K562 (cell line): ENCODE data around the gene NR2E1. TPM values are rescaled to one million over a fixed set of nuclear protein-coding genes. Genes with fewer than 3 reads are reported as not detected.

ENCODE experiments used
- ATAC-seq: fragments of 200-7000 bp; cut with Tn5 transposase; 3 replicates; pipeline ENCODE4 v1.9.1; 2020; ENCODE audit warnings: moderate library complexity
- BruUV-seq: library from RNA; stranded (reverse); fragments of 400-500 nt; replicated peaks from 2 replicates; lab custom pipeline; 2021; lab: Mats Ljungman, UMichigan
- CTCF ChIA-PET: fragments of 300-600 bp; formaldehyde crosslinking; extraction: SDS; loops from one replicate; lab custom pipeline; 2021; ENCODE audit warnings: low intra/inter-chr PET ratio; lab: Yijun Ruan, JAX
- POLR2A ChIA-PET: fragments of 300-600, 350-650 bp; sonication (Branson Sonifier 250); formaldehyde crosslinking; extraction: SDS; loops from one replicate; lab custom pipeline; 2021; ENCODE audit warnings: antibody characterized with exemption, inconsistent platforms; lab: Yijun Ruan, JAX
- DNase-seq, 4 experiments: peaks; one replicate each; pipeline versions ENCODE4 v3.0.0 to v3.0.0-alpha.2; 2011 to 2018; ENCODE audit warnings: low spot score in 3 of 4, mixed read lengths in 3 of 4; ENCODE audit errors: extremely low read depth in 1 of 4
- FAIRE-seq: peaks from 2 replicates; lab custom pipeline; 2011; peaks lifted over from hg19 to GRCh38; lab: Jason Lieb, UNC
- H2AFZ ChIP-seq: 2 replicates; pipeline ENCODE4 v1.6.0; 2011; ENCODE audit warnings: low read depth, low read length, control low read depth, inconsistent platforms
- H3K27ac ChIP-seq: fragments of 200-600 bp; 3 replicates; pipeline ENCODE4 v1.8.0; 2011; ENCODE audit warnings: low read depth, mild to moderate bottlenecking, control low read depth, inconsistent platforms, low read length, moderate library complexity, mixed read lengths; ENCODE audit errors: extremely low read depth
- H3K27me3 ChIP-seq, 2 experiments: fragments of 300-600 bp in 1 of 2; 2 replicates in 1 of 2; 3 replicates in 1 of 2; pipeline versions ENCODE4 v1.6.0 to v1.8.0; 2011; ENCODE audit warnings: inconsistent platforms in 2 of 2, low read length in 2 of 2, mild to moderate bottlenecking in 1 of 2, mixed read lengths in 1 of 2, moderate library complexity in 1 of 2; ENCODE audit not compliant: control insufficient read depth in 2 of 2, insufficient read depth in 2 of 2
- H3K36me3 ChIP-seq: fragments of 300-600 bp; 3 replicates; pipeline ENCODE4 v1.8.0; 2011; ENCODE audit warnings: mild to moderate bottlenecking, low read length, inconsistent platforms; ENCODE audit not compliant: control insufficient read depth, insufficient read depth
- H3K4me1 ChIP-seq, 2 experiments: fragments of 200-600 bp in 1 of 2; replicated peaks in 1 of 2; 2 replicates in 1 of 2; 3 replicates in 1 of 2; pipeline versions ENCODE4 v1.5.1 to v1.8.0; 2011; ENCODE audit warnings: inconsistent platforms in 2 of 2, low read length in 2 of 2, mild to moderate bottlenecking in 1 of 2, mixed read lengths in 1 of 2, moderate library complexity in 1 of 2; ENCODE audit not compliant: control insufficient read depth in 2 of 2, insufficient read depth in 2 of 2
- H3K4me2 ChIP-seq: 2 replicates; pipeline ENCODE4 v1.6.1; 2011; ENCODE audit warnings: low read length, control low read depth, inconsistent platforms, mixed read lengths; ENCODE audit not compliant: insufficient read depth
- H3K4me3 ChIP-seq: fragments of 200-600 bp; sonication (generic), shearing (Covaris generic); 2 replicates; pipeline ENCODE4 v1.5.1; 2016; ENCODE audit warnings: control low read depth, inconsistent platforms
- H3K79me2 ChIP-seq: fragments of 200-600 bp; 3 replicates; pipeline ENCODE4 v1.8.0; 2011; ENCODE audit warnings: low read length, inconsistent platforms; ENCODE audit not compliant: control insufficient read depth, insufficient read depth
- H3K9ac ChIP-seq, 2 experiments: 2 replicates each; pipeline versions ENCODE4 v1.6.0 to v1.6.1; 2011; ENCODE audit warnings: low read depth in 2 of 2, low read length in 2 of 2, control low read depth in 1 of 2, inconsistent platforms in 1 of 2, mild to moderate bottlenecking in 1 of 2, mixed read lengths in 1 of 2; ENCODE audit not compliant: insufficient read depth in 1 of 2
- H3K9me1 ChIP-seq: one replicate; pipeline ENCODE4 v1.6.0; 2011; ENCODE audit warnings: inconsistent platforms, mild to moderate bottlenecking, low read length, moderate library complexity; ENCODE audit not compliant: control insufficient read depth, insufficient read depth
- H3K9me3 ChIP-seq: replicated peaks from 2 replicates; pipeline ENCODE4 v1.5.1; 2011; ENCODE audit warnings: low read depth, low read length, inconsistent platforms; ENCODE audit not compliant: control insufficient read depth, insufficient read depth
- H4K20me1 ChIP-seq: replicated peaks from 2 replicates; pipeline ENCODE4 v1.6.1; 2011; ENCODE audit warnings: low read length, inconsistent platforms, mixed read lengths; ENCODE audit not compliant: control insufficient read depth, insufficient read depth
- PHF21A ChIP-seq: fragments of 450-650 bp; IDR thresholded peaks from 2 replicates; pipeline ENCODE4 v1.6.1; 2017; ENCODE audit warnings: low read depth, borderline replicate concordance
- ZBTB33 ChIP-seq: sonication (generic); formaldehyde crosslinking; IDR thresholded peaks from 2 replicates; pipeline ENCODE4 v1.8.1; 2023; ENCODE audit warnings: mild to moderate bottlenecking, missing genetic modification reagents
- WGBS: fragments of 100-300 bp; shearing (Covaris generic); methylation state at CpG from one replicate; pipeline ENCODE4 v1.1.6; 2016; ENCODE audit warnings: low coverage, mixed read lengths; ENCODE audit not compliant: insufficient coverage; ENCODE audit errors: missing lambda C conversion rate; 5-methylcytosine and 5-hydroxymethylcytosine counted together
- in situ Hi-C: fragments of 300-500 bp; cut with MboI; formaldehyde crosslinking; loops from 4 replicates; pipeline ENCODE4 v1.15.0; 2018; ENCODE audit warnings: inconsistent platforms, mixed read lengths
- intact Hi-C: fragments of 100-400 bp; cut with micrococcal nuclease; formaldehyde crosslinking; loops from 2 replicates; pipeline ENCODE4 v1.14.2; 2022
- polyA plus RNA-seq, 8 experiments: library from polyadenylated mRNA; depleted of rRNA in 4 of 8; stranded (reverse) in 5 of 8; unstranded in 3 of 8; fragments of >200 nt; fragmentation: Nextera tagmentation in 2 of 8; fragmentation: Illumina TruSeq in 1 of 8; extraction: Ambion mirVana in 2 of 8; extraction: Trizol in 1 of 8; gene quantifications; 2 replicates each; pipeline versions ENCODE4 v1.2.1 to v1.2.3, GENCODE V29; 2011 to 2014; ENCODE audit warnings: inconsistent platforms in 1 of 8, missing spikeins in 1 of 8
- total RNA-seq, 7 experiments: library from RNA; depleted of rRNA in 6 of 7; stranded (reverse); fragments of >200 nt in 6 of 7; fragmentation: Illumina TruSeq in 2 of 7; extraction: Trizol in 2 of 7; gene quantifications; 2 replicates each; pipeline versions ENCODE4 v1.2.1 to v1.2.3, GENCODE V29; 2011 to 2021; ENCODE audit warnings: low replicate concordance in 1 of 7

The NR2E1 gene
- total and polyA plus RNA-seq, 9 of the 15 experiments (the other 6 are each of a cell fraction or from before 2014, with no cell fraction given) = not detected

GRCh38 chr6:108168501-108169463, 3.0 kb downstream of the NR2E1 start:
- H3K9me3 ChIP-seq = no peaks in the 10 kb centered on the region
- BruUV-seq = no TSS peak
- H3K9ac ChIP-seq = peak overlapping the region in 1 of 2 experiments; percentile 52; a peak in 1 of 4 replicates
- H4K20me1 ChIP-seq = no peaks in the 10 kb centered on the region
- H3K9me1 ChIP-seq = no peaks in the 10 kb centered on the region
- H3K4me2 ChIP-seq = no peak overlapping the region
- intact Hi-C loops (no loop called here), in situ Hi-C loops (no loop called here)
- FAIRE-seq = no peak
- no peak for DNase-seq
- peaks cover 41 to 88% of the 10 kb centered on the region in 2 experiments for H3K27me3 ChIP-seq
- no peak overlapping the region for H3K4me3 ChIP-seq
- peaks cover 0 to 40% of the 10 kb centered on the region in 2 experiments; a peak in 2 of 5 replicates for H3K4me1 ChIP-seq
- no peaks in the 10 kb centered on the region for H3K79me2 ChIP-seq
- no peak overlapping the region for H3K27ac ChIP-seq
- ChIA-PET CTCF (no interaction called here), POLR2A (interaction anchor here (0.6 to 0.7 kb wide), 2 partner anchors 18 to 59 kb away, joined by 3 read pairs; no protein-coding TSS in a partner anchor)
- no peaks in the 10 kb centered on the region for H3K36me3 ChIP-seq
- ATAC-seq = peak; percentile 68
- H2AFZ ChIP-seq = no peak overlapping the region
- TF ChIP-seq PHF21A = no peak
- TF ChIP-seq ZBTB33 (CRISPR knock-in tag) = peak; percentile 74; the same call in 1 of the 2 replicates
- WGBS = 34% methylated on average over 51 of the region's 63 CpGs
